Measurements from ENCODE around the gene APC2.

GRCh38 chr19:1427221-1427920, 22.6 kb upstream of the APC2 start:
- TF ChIP-seq USF2 (CRISPR knock-in tag; IDR thresholded peaks at IDR 0.05) (no peak), HMGXB4 (CRISPR knock-in tag; IDR thresholded peaks at IDR 0.05) (no peak), JUN (CRISPR knock-in tag; IDR thresholded peaks at IDR 0.05) (no peak), CTCF (IDR thresholded peaks at IDR 0.05) (no peak)

All from WTC11 (cell line).